Fibroblast of skin of scalp (primary cell): ENCODE data around the gene QRICH2.
"Not testable (repeated sequence)": the region's sequence is repeated elsewhere in the genome, so short reads cannot be mapped to it uniquely, and the experiment has no call there.

Experiments
- DNase-seq: peaks from one replicate; pipeline ENCODE4 v3.0.0-alpha.2; 2013

QRICH2 gene

DNA sequence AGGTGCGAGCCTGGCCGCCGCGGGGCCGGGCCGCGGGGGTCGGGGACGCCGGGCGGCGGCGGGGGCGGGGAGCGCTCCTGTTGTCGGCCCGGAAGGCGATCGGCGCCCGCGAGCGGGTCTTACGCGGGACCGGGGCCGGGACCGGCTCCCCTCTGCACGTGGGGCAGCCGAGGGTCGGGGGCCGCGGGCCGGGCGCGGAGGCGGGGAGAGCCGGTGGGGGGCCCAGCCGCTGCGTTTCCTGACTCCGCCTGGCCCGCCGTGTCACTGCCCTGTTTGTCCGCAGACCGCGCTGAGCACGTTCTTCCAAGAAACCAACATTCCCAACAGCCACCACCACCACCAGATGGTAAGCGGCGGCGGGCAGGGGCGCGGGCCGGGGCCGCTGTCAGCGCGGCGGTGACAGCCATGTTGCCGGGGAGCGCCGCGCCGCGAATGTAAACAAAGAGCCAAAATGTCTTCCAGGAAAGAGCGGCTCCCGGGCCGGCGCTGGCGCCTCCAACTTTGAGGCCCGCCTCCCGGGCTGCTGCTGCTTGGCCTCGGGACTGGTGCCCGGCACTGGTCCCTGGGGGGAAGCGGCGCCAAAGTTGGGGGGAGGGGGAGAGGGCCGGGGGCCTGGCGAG lies 42.3 kb downstream of the QRICH2 start:
- peak; percentile 60 for DNase-seq

- peak; percentile 100 for DNase-seq
Observed at GRCh38 chr17:76264755-76265623, 43.1 kb downstream of the QRICH2 start, which contains the start of gene UBALD2. Gene UBALD2 (plus strand): TSS chr17:76265348. CDS start chr17:76265506, 158 bp downstream.

GRCh38 chr17:76264425-76264754 lies 43.7 kb downstream of the QRICH2 start:
- no peak for DNase-seq

GRCh38 chr17:76263896-76264295 lies 44.2 kb downstream of the QRICH2 start:
- DNase-seq = no peak

DNA sequence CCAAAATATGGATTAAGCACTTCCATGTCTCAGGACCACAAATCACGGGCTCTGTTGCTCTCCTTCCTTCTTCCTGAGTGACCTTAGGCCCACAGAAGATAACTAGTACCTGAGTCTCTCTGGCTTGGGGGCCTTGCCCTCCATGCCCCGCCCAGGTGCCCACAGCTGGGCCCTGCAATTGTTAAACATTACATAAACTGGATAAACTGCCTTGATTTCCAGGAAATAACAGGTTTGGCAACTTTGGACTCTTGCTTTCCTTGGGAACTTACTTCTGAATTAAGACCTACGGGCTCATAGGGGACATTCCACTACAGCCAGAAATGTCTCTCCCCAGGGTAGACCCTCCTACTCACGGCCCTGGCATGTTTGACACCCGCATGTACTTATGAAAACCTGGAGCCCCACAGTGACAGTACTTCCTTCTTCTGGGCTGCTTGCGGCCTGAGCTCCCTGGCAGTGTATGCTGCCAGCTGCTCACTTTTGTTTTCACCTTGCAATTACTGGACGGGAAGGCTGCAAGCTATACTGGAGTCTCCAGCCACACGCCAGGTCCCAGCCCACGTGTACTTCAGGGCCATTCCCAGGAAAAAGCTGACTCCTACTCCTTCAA lies 45.2 kb downstream of the QRICH2 start:
- no peak for DNase-seq

- no peak for DNase-seq
Observed at GRCh38 chr17:76261421-76262215, 46.5 kb downstream of the QRICH2 start.

GRCh38 chr17:76260669-76261068 lies 47.4 kb downstream of the QRICH2 start:
- DNase-seq = no peak

DNA sequence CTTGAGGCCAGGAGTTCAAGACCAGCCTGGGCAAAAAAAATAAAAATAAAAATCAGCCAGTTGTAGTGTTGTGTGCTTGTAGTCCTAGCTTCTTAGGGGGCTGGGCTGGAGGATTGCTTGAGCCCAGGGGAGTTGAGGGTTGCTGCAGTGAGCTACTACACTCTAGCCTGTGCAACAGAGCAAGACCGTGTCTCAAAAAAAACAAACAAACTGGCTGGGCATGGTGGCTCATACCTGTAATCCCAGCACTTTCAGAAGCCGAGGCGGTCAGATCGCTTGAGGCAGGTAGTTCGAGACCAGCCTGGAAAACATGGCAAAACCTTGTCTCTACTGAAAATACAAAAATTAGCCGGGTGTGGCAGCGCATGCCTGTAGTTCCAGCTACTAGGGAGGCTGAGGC lies 47.9 kb downstream of the QRICH2 start:
- DNase-seq = no peak

DNA sequence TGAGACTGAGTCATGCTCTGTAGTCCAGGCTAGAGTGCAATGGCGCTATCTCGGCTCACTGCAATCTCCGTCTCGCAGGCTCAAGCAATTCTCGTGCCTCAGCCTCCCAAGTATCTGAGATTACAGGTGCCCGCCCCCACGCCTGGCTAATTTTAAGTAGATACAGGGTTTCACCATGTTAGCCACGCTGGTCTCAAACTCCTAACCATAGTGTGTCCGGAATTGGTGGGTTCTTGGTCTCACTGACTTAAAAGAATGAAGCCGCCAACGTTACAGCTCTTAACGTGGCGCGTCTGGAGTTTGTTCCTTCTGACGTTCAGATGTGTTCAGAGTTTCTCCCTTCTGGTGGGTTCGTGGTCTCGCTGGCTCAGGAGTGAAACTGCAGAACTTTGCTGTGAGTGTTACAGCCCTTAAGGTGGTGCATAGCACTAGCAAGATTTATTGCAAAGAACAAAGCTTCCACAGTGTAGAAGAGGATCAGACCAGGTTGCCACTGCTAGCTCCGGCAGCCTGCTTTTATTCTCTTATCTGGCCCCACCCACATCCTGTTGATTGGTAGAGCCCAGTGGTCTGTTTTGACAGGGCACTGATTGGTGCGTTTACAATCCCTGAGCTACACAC lies 51.5 kb downstream of the QRICH2 start:
- DNase-seq = not testable (repeated sequence)

GRCh38 chr17:76255801-76256429 lies 52.2 kb downstream of the QRICH2 start:
- no peak for DNase-seq

- no peak for DNase-seq
Observed at GRCh38 chr17:76254275-76254674, 53.8 kb downstream of the QRICH2 start.

DNA sequence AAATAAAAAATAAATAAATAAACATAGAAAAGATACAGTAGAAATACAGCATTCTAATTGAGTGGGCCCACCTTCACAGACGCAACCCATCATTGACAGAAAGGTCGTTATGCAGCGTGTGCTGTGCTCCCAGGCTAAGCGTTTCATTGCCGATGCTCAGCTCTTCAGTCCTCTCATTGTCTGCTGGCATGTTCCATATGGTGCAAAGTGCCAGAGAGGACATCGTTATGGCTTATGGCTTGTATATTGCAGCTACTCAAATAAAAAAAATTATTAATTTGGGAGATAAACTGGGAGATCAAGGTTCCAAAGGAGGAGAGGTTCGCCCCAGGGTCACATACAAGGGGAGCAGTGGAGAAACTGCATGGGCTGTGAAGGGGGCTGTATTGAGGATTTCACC lies 54.2 kb downstream of the QRICH2 start:
- no peak for DNase-seq

DNA sequence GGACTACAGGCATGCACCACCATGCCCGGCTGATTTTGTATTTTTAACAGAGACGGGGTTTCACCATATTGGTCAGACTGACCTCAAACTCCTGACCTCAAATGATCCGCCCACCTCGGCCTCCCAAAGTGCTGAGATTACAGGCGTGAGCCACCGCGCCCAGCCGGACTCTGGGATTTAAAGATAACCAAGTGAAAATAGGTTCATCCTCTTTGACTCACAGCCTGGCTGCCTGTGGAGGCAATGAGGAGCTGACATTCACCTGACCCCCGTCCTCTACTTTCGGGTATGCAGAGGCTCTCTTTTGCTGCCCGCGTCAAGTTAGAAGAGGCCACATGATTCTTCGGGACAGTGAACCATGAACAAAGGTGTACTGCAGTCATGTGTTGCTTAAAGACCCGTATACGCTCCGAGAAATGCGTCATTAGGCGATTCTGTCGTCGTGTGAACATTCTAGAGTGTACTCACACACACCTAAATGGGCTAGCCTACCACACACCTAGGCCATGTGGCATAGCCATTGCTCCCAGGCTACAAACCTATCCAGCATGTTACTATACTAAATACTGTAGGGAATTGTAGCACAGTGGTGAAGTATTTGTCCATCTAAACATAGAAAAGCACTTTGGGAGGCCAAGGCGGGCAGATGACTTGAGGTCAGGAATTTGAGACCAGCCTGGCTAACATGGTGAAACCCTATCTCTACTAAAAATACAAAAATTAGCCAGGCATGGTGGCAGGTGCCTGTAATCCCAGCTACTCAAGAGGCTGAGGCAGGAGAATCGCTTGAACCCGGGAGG lies 54.9 kb downstream of the QRICH2 start:
- not testable (repeated sequence) for DNase-seq

GRCh38 chr17:76252040-76252954 lies 55.8 kb downstream of the QRICH2 start:
- DNase-seq = no peak

DNA sequence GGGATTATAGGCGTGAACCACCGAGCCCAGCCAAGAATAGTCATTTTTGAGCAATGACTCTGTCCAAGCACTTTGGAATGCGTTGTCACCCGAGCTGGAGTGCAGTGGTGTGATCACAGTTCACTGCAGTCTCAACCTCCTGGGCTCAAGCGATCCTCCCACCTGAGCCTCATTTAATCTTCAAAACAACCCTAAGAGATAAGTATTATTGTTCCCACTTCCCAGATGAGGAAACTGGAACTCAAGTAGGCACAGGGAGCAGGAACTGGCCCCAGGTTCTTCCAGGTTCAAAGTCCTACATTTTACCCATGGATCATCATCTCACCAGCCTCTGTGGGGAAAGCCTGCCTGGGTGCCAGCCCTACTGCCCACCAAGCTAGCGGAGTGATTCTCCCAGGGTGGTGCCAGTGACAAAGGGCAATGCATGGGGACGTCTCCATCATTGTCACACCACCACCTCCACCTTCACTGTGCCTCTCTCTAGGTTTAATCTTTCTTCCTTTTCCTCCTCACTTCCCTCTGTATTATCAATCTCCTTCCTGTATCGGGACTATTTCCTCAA lies 56.5 kb downstream of the QRICH2 start:
- no peak for DNase-seq

- no peak for DNase-seq
Observed at GRCh38 chr17:76250141-76250540, 57.9 kb downstream of the QRICH2 start.

DNA sequence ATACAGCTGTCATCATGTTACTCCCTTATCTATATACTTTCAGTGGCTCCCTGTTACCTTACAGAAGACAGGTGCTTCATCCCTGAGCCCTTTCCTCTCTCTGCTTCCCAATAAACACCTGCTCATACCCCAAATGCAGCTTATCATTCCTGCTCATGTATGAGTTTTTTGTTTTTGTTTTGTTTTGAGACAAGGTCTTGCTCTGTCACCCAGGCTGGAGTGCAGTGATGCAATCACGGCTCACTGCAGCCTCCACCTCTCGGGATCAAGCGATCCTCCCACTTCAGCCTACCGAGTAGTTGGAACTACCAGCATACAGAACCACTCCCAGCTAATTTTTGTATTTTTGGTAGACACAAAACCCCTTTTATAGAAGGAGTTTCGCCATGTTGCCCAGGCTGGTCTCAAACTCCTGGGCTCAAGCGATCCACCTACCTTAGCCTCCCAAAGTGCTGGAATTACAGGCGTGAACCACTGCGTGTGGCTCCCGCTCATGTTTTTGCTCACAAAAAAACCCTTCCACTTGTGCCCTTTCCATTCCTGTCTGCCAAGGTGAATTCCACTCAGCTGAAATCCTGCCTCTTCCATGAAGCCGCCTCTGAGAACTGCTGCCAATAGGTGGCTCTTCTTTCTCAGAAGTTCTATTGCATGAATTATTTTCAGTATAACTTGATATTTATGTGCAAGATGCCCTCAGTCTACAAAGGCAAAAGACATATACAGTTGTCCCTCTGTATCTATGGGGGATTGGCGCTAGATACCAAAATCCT lies 59.9 kb downstream of the QRICH2 start:
- DNase-seq = no peak

- no peak for DNase-seq
Observed at GRCh38 chr17:76247304-76247703, 60.8 kb downstream of the QRICH2 start.
